Pancreas (tissue), 10 donors: ENCODE data around the gene LAG3. TPM values are rescaled to one million over a fixed set of nuclear protein-coding genes. Genes with fewer than 3 reads are reported as not detected.

Experiments used
- ATAC-seq, 4 donors: fragments of 200-7000 bp; cut with Tn5 transposase; one replicate each; pipeline versions ENCODE4 v1.8.0 to v1.9.1; 2020; ENCODE audit warnings: mild to moderate bottlenecking in 4 of 4, moderate library complexity in 4 of 4
- DNase-seq, 6 donors: peaks; one replicate each; pipeline ENCODE4 v3.0.0-alpha.2; 2020
- FAIRE-seq: peaks from 2 replicates; lab custom pipeline; 2012; peaks lifted over from hg19 to GRCh38; lab: Jason Lieb, UNC
- H3K27ac ChIP-seq, 4 donors: fragments of 200-600 bp; sonication (generic); 1 replicate in 3 of 4; 2 replicates in 1 of 4; pipeline versions ENCODE4 v1.5.0 to v1.8.0; 2020
- H3K27me3 ChIP-seq, 4 donors: fragments of 200-600 bp; one replicate each; pipeline ENCODE4 v1.8.0; 2021
- H3K36me3 ChIP-seq, 3 donors: fragments of 200-600 bp; sonication (generic) in 1 of 3; one replicate each; pipeline versions ENCODE4 v1.5.0 to v1.8.0; 2020 to 2021
- H3K4me1 ChIP-seq, 3 donors: fragments of 200-600 bp; one replicate each; pipeline ENCODE4 v1.8.0; 2021
- H3K4me3 ChIP-seq, 4 donors: fragments of 200-600 bp; sonication (generic) in 2 of 4; one replicate each; pipeline versions ENCODE4 v1.5.0 to v1.8.0; 2020 to 2021
- H3K9me3 ChIP-seq, 4 donors: fragments of 200-600 bp; one replicate each; pipeline ENCODE4 v1.8.0; 2021
- WGBS, 2 donors: extraction: QIAGEN DNeasy Blood & Tissue Kit; methylation state at CpG; one replicate each; pipeline ENCODE4 v1.1.7; 2013; 5-methylcytosine and 5-hydroxymethylcytosine counted together
- intact Hi-C, 3 donors: fragments of 100-400 bp; cut with DNase I; formaldehyde crosslinking; loops; one replicate each; pipeline versions ENCODE4 v1.11.1 to v1.14.2; 2022
- polyA plus RNA-seq, 2 donors: library from polyadenylated mRNA; stranded (reverse); fragments of 200-250 nt; gene quantifications; one replicate each; pipeline ENCODE4 v1.2.3, GENCODE V29; 2013
- total RNA-seq, 6 donors: library from RNA; stranded (reverse); fragmentation: NEBNext Ultra II Directional in 4 of 6; extraction: Animal tissue kit (Norgen Biotek cat#: 25700) in 4 of 6; gene quantifications; one replicate each; pipeline versions ENCODE4 v1.2.1 to v1.2.4, GENCODE V29; 2021 to 2023
- TF ChIP-seq, protein P1 (sequence below), 4 donors: fragments of 200-600 bp; sonication (generic) in 3 of 4; IDR thresholded peaks; one replicate each; pipeline versions ENCODE4 v1.5.0 to v1.8.0; 2021; ENCODE audit warnings: antibody characterized with exemption in 4 of 4
- donor health status: healthy with polysubstance abuse.
- donor health status: DM: no; HTN: no; CAD: no; lungs with moderate emphysema.
- donor health status: DM: no; HTN: no; CAD: no.
- donor health status: control.
- donor health status: control.
- donor health status: Bipolar disorder and iron deficiency.
- donor health status: DM: yes; HTN: yes; CAD: no.
- donor health status: DM: no; HTN: no; CAD: no.
- donor health status: DM: no; HTN: no; CAD: no.
- donor health status: DM: yes; HTN: yes; CAD: no.

The LAG3 gene
- total and polyA plus RNA-seq, 8 donors: 0.15 to 0.91 (median 0.22) TPM; not detected in 1

- no peak for ATAC-seq
- 71 to 72% methylated on average over 5 of the region's 5 CpGs for WGBS, 2 donors
- Histone ChIP-seq H3K4me1 (no peaks in the 10 kb centered on the region), H3K4me3 (no peak overlapping the region), H3K27me3 (no peaks in the 10 kb centered on the region), H3K27ac (no peak overlapping the region), H3K9me3 (no peaks in the 10 kb centered on the region), H3K36me3 (no peaks in the 10 kb centered on the region)
- no peak for FAIRE-seq
- intact Hi-C loops: loop anchor here in 1 of 3 donors (5.0 kb wide), 1 partner anchor 47 kb away; no protein-coding TSS in a partner anchor
- DNase-seq: no peak
- TF ChIP-seq, protein P1, sequence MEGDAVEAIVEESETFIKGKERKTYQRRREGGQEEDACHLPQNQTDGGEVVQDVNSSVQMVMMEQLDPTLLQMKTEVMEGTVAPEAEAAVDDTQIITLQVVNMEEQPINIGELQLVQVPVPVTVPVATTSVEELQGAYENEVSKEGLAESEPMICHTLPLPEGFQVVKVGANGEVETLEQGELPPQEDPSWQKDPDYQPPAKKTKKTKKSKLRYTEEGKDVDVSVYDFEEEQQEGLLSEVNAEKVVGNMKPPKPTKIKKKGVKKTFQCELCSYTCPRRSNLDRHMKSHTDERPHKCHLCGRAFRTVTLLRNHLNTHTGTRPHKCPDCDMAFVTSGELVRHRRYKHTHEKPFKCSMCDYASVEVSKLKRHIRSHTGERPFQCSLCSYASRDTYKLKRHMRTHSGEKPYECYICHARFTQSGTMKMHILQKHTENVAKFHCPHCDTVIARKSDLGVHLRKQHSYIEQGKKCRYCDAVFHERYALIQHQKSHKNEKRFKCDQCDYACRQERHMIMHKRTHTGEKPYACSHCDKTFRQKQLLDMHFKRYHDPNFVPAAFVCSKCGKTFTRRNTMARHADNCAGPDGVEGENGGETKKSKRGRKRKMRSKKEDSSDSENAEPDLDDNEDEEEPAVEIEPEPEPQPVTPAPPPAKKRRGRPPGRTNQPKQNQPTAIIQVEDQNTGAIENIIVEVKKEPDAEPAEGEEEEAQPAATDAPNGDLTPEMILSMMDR (IDR thresholded peaks at IDR 0.05): no peak
Observed at GRCh38 chr12:6784761-6785160, 12.4 kb downstream of the LAG3 start.

DNA sequence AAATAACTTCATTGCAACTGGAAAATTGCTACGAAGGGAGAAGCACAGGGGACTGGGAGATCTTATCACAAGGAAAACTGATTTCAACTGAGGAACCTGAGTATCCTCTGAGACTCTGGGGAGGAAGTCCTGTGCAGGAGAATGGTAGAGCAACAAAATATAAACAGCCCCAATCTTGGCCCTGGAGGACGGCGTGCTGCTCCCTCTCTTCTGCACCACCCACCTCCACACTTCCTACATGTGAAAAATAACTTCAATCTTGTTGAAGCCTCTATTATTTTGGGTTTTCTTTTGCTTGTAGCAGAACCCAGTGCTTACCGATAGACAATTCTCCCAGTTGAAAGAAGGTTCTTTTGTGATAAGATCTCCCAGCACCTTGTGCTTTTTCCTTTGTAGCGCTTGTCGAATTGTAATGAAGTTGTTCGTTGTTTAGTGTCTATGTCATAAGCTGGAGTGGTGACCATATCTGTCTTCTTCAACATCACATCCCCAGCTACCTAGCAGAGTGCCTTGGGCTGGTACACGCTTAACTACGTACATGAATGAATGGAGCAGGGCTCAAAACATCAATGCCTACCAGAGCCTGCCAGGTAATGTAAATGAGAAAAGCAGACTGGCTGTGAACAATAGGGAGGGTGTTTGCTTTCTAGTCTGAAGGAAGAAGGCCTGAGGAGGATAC lies 14.2 kb downstream of the LAG3 start:
- WGBS, 2 donors: 66 to 76% methylated on average over 9 of the region's 9 CpGs
- Histone ChIP-seq H3K9me3 (no peaks in the 10 kb centered on the region), H3K36me3 (no peaks in the 10 kb centered on the region), H3K4me1 (no peaks in the 10 kb centered on the region), H3K27me3 (no peaks in the 10 kb centered on the region), H3K4me3 (no peak overlapping the region), H3K27ac (no peak overlapping the region)
- no peak for DNase-seq
- no peak for FAIRE-seq
- ATAC-seq: no peak
- TF ChIP-seq, protein P1 (IDR thresholded peaks at IDR 0.05): no peak
- intact Hi-C loops: no loop called here

- Histone ChIP-seq H3K4me3 (no peak overlapping the region), H3K4me1 (no peaks in the 10 kb centered on the region), H3K36me3 (no peaks in the 10 kb centered on the region), H3K27ac (no peak overlapping the region), H3K9me3 (no peaks in the 10 kb centered on the region), H3K27me3 (no peaks in the 10 kb centered on the region)
- no peak for ATAC-seq
- TF ChIP-seq, protein P1 (IDR thresholded peaks at IDR 0.05): no peak
- intact Hi-C loops: no loop called here
- FAIRE-seq: no peak
- 90 to 92% methylated on average over 5 of the region's 5 CpGs for WGBS, 2 donors
- DNase-seq: no peak
Observed at GRCh38 chr12:6787309-6787708, 15.0 kb downstream of the LAG3 start.

DNA sequence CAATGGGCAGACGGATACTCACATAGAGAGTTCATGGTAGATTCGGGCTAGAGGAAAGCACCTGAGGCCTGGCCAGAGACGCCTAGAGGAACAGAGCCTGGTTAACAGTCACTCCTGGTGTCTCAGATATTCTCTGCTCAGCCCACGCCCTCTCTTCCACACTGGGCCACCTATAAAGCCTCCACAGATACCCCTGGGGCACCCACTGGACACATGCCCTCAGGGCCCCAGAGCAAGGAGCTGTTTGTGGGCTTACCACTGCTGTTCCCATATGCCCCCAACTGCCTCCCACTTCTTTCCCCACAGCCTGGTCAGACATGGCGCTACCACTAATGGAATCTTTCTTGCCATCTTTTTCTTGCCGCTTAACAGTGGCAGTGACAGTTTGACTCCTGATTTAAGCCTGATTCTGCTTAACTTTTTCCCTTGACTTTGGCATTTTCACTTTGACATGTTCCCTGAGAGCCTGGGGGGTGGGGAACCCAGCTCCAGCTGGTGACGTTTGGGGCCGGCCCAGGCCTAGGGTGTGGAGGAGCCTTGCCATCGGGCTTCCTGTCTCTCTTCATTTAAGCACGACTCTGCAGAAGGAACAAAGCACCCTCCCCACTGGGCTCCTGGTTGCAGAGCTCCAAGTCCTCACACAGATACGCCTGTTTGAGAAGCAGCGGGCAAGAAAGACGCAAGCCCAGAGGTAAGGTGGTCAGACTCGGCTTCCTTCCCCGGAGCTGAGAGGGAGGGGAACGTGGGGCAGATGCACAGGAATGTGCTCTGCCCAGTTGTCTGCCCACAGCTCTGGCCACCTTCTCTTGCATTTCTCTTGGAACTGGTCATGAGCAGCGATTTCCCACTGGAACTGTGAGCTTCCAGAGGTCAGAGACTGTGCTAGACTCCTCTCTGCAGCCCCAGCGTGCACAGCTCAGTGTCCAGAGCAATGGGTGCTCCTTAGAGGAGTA lies 16.9 kb downstream of the LAG3 start, which contains the start of gene CD4:
TSS of gene CD4 (plus strand) at position 557 of the 953 bp plus-strand sequence. CDS start 10,611 bp downstream, outside the sequence.
- Histone ChIP-seq H3K4me3 (peak within 1 kb of the TSS in 1 of 4 donors; percentile 20), H3K27ac (peak within 1 kb of the TSS in 1 of 4 donors; percentile 30), H3K27me3 (no peaks in the 10 kb centered on the region), H3K36me3 (no peaks in the 10 kb centered on the region), H3K4me1 (no peaks in the 10 kb centered on the region), H3K9me3 (no peaks in the 10 kb centered on the region)
- TF ChIP-seq, protein P1 (IDR thresholded peaks at IDR 0.05): no peak
- FAIRE-seq: no peak
- peak in 3 of 4 donors; percentile 48 to 76 (median 73) for ATAC-seq
- intact Hi-C loops: no loop called here
- DNase-seq: peak in 1 of 6 donors; percentile 28
- 60 to 61% methylated on average over 18 of the region's 18 CpGs for WGBS, 2 donors
